ENCODE measurements around the gene THRSP.

- TF ChIP-seq MAX (IDR thresholded peaks at IDR 0.05), result no peak
- no peak for TF ChIP-seq EP300 (IDR thresholded peaks at IDR 0.05; ENCODE audit: borderline replicate concordance)
- TF ChIP-seq YY1 (IDR thresholded peaks at IDR 0.05; ENCODE audit: low read depth), result no peak
- TF ChIP-seq TAF1 (IDR thresholded peaks at IDR 0.05; ENCODE audit: low read depth), result no peak
- no peak for TF ChIP-seq CEBPB (IDR thresholded peaks at IDR 0.05)
- TF ChIP-seq REST (IDR thresholded peaks at IDR 0.05; ENCODE audit: low read depth), result no peak
- no peak for TF ChIP-seq ZBTB7A (IDR thresholded peaks at IDR 0.05; ENCODE audit: low read depth)
Measured at GRCh38 chr11:78100261-78100660, 36.6 kb downstream of the THRSP start.
